Nephron progenitor cell (in vitro differentiated cells): ENCODE measurements around the gene PLXDC1.

Experiments used
- DNase-seq: peaks from one replicate; pipeline ENCODE4 v3.0.0; 2021
- H3K27ac Mint-ChIP-seq: 2 replicates; pipeline ENCODE4 v1.8.0; 2021; ENCODE audit warnings: mild to moderate bottlenecking, moderate library complexity, mixed read lengths
- H3K27me3 Mint-ChIP-seq: 2 replicates; pipeline ENCODE4 v1.8.0; 2021; ENCODE audit warnings: mild to moderate bottlenecking, low read depth, mixed read lengths; ENCODE audit not compliant: poor library complexity
- H3K36me3 Mint-ChIP-seq: 2 replicates; pipeline ENCODE4 v1.8.0; 2021; ENCODE audit warnings: low read depth, mixed read lengths
- H3K4me1 Mint-ChIP-seq: 2 replicates; pipeline ENCODE4 v1.8.0; 2021; ENCODE audit warnings: mixed read lengths
- H3K4me3 Mint-ChIP-seq: 2 replicates; pipeline ENCODE4 v1.8.0; 2021; ENCODE audit warnings: mild to moderate bottlenecking, moderate library complexity, mixed read lengths
- H3K9me3 Mint-ChIP-seq: 2 replicates; pipeline ENCODE4 v1.8.0; 2021; ENCODE audit warnings: mild to moderate bottlenecking, moderate library complexity, mixed read lengths
- CTCF ChIP-seq: fragments of 200-600 bp; sonication (generic); IDR thresholded peaks from 2 replicates; pipeline ENCODE4 v1.5.0; 2021; ENCODE audit warnings: antibody characterized with exemption

Gene PLXDC1

GRCh38 chr17:39108461-39109375 is 42.7 kb downstream of the PLXDC1 start:
- TF ChIP-seq CTCF, result no peak
- H3K27me3 Mint-ChIP-seq, result peaks cover 15% of the 10 kb centered on the region
- no peaks in the 10 kb centered on the region for H3K36me3 Mint-ChIP-seq
- DNase-seq, result no peak
- no peaks in the 10 kb centered on the region for H3K9me3 Mint-ChIP-seq
- no peak overlapping the region for H3K27ac Mint-ChIP-seq
- H3K4me3 Mint-ChIP-seq, result no peak overlapping the region
- H3K4me1 Mint-ChIP-seq, result peaks cover 42% of the 10 kb centered on the region

- H3K27ac Mint-ChIP-seq, result peak overlapping the region; percentile 76
- no peak overlapping the region for H3K4me3 Mint-ChIP-seq
- H3K27me3 Mint-ChIP-seq, result peaks cover 15% of the 10 kb centered on the region
- no peaks in the 10 kb centered on the region for H3K36me3 Mint-ChIP-seq
- no peaks in the 10 kb centered on the region for H3K9me3 Mint-ChIP-seq
- H3K4me1 Mint-ChIP-seq, result peaks cover 41% of the 10 kb centered on the region
- no peak for TF ChIP-seq CTCF
- no peak for DNase-seq
These were observed 43.5 kb downstream of the PLXDC1 start for GRCh38 chr17:39107973-39108372.

GRCh38 chr17:39107155-39107554 is 44.3 kb downstream of the PLXDC1 start:
- no peak for TF ChIP-seq CTCF
- Mint-ChIP-seq H3K27ac (no peak overlapping the region), H3K36me3 (no peaks in the 10 kb centered on the region), H3K27me3 (peaks cover 15% of the 10 kb centered on the region), H3K4me1 (peaks cover 37% of the 10 kb centered on the region), H3K4me3 (no peak overlapping the region), H3K9me3 (no peaks in the 10 kb centered on the region)
- no peak for DNase-seq

- Mint-ChIP-seq H3K27ac (no peak overlapping the region), H3K27me3 (peaks cover 20% of the 10 kb centered on the region), H3K4me3 (no peak overlapping the region), H3K9me3 (no peaks in the 10 kb centered on the region), H3K36me3 (no peaks in the 10 kb centered on the region), H3K4me1 (peaks cover 32% of the 10 kb centered on the region)
- TF ChIP-seq CTCF, result no peak
- no peak for DNase-seq
These were observed 45.7 kb downstream of the PLXDC1 start for GRCh38 chr17:39105705-39106104.

- Mint-ChIP-seq H3K36me3 (no peaks in the 10 kb centered on the region), H3K27ac (no peak overlapping the region), H3K27me3 (peaks cover 19% of the 10 kb centered on the region), H3K4me1 (peaks cover 26% of the 10 kb centered on the region), H3K9me3 (no peaks in the 10 kb centered on the region), H3K4me3 (no peak overlapping the region)
- no peak for DNase-seq
- no peak for TF ChIP-seq CTCF
These were observed 46.8 kb downstream of the PLXDC1 start for GRCh38 chr17:39104657-39105056.

- no peak for TF ChIP-seq CTCF
- no peaks in the 10 kb centered on the region for H3K36me3 Mint-ChIP-seq
- no peak for DNase-seq
- no peak overlapping the region for H3K4me3 Mint-ChIP-seq
- H3K27me3 Mint-ChIP-seq, result peaks cover 19% of the 10 kb centered on the region
- H3K27ac Mint-ChIP-seq, result peak overlapping the region; percentile 36
- H3K9me3 Mint-ChIP-seq, result no peaks in the 10 kb centered on the region
- peaks cover 30% of the 10 kb centered on the region for H3K4me1 Mint-ChIP-seq
These were observed 47.4 kb downstream of the PLXDC1 start for GRCh38 chr17:39104046-39104445.
